Right lung (tissue), 5 donors: ENCODE data around the gene STK33. TPM values are rescaled to one million over a fixed set of nuclear protein-coding genes. Genes with fewer than 3 reads are reported as not detected.
A peak's percentile ranks its signal among the peaks of the same experiment; 100 is the strongest.

Experiments
- DNase-seq, 2 donors: peaks; one replicate each; pipeline ENCODE4 v3.0.0-alpha.2; 2013
- polyA plus RNA-seq, 5 donors: library from polyadenylated mRNA; unstranded; fragments of 120-200 nt; gene quantifications; one replicate each; pipeline versions ENCODE4 v1.2.1 to v1.2.3, GENCODE V29; 2013; ENCODE audit warnings: inconsistent platforms in 1 of 5, low replicate concordance in 1 of 5; ENCODE audit not compliant: insufficient read length in 5 of 5, insufficient read depth in 1 of 5

The STK33 gene
- polyA plus RNA-seq, 5 donors = 21.6 to 29.2 (median 25.2) TPM

DNA sequence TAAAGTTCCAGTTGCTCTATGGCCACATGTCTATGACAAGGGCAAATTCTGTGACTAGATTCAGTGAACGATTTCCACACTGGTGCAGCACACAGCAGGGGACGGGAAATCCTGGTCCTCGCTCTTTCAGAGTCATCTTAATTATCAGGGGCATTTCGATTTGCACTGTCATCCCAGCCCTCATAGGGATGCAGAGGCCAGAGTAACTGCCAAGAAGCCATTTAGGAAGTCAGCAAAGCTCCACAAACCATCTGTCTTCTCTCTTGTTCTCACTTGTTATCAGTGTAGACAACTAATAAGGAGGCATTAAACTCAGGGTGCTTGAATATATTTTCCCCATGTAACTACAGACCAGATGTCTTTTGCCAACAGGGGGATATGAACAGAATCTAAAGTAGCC, 151.7 kb downstream of the STK33 start:
- DNase-seq = peak; percentile 18 to 49

DNA sequence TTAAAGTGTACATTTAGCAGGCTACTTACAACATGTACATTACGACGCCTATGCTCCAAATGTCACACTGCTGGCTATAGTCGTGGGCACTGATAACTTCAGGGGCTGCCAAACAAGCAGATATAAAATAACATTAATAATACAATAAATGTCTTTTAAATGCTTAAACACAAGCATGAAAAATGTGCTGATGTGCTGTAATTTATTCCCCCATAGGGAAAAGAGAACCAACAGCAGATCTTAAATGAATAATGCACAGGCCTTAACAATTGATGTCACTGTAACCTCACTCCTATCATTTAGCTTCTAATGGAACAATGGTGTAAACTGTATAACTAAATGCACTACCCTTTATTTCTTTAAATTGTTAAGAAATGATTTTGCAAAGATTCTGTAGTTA, 153.4 kb downstream of the STK33 start:
- DNase-seq = no peak

GRCh38 chr11:8429483-8429882, 164.5 kb downstream of the STK33 start:
- no peak for DNase-seq

GRCh38 chr11:8426076-8426475, 168.0 kb downstream of the STK33 start:
- DNase-seq = no peak

DNA sequence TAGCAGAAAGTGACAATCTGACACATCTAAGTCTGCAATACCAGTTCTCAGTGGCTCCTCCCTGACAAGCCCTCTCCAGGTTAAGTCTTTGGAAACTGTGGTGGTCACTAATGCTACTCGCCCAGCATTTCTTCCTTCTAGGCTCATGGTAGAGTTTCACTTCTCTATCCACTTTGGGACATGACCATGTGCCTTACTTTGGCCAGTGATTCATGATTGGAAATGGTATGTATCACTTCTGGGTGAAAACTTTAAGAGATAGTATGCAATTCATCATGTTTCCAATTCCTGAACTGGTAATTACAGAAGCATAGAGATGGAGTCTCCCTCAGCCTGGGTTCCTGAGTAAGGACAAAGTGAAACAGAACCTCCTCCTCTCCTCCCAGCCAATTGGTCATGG, 178.8 kb downstream of the STK33 start:
- DNase-seq = no peak

GRCh38 chr11:8408151-8408941, 185.7 kb downstream of the STK33 start:
- no peak for DNase-seq

DNA sequence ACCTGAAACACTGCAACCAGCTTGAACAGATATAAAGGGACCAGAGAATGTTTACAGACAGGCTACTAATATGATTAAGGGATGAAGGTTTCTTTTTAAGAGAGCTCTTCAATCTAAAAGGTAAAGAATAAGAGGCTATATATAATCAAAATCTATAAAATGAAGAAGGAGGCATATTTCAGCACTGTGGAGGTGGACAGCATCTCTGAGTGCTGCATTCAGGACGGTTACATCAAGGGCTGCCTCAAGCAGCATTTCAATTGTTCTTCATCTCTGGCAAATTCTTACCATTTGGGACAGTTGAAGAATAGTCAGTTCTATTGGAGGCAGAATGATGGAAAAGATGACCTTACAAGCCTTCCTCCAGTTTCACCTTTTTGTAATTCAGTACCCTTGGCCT, 190.7 kb downstream of the STK33 start:
- DNase-seq = no peak

DNA sequence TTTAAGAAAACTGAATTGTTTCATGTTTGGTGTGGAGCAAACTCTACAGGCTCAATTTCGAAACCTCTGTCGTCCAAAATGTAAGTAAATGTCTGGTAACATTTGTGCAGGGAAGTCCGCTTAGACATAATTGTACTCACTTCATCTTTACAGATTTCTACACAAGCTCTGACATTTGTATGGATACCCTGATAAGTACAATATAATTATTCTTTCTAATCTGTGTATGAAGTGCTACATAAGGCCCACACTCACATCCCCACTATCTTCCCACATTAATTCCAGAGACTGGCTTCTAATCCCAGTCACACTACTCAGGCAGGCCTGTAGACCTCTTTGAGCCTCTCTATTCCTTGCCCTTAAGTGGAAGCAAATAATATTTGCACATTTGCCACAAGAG, 201.1 kb downstream of the STK33 start:
- peak in 1 of 2 donors; percentile 47 for DNase-seq

GRCh38 chr11:8392166-8392565, 201.9 kb downstream of the STK33 start:
- DNase-seq = no peak

- no peak for DNase-seq
These were observed 203.0 kb downstream of the STK33 start for GRCh38 chr11:8390851-8391612.

- peak; percentile 65 to 81 for DNase-seq
These were observed 204.7 kb downstream of the STK33 start for GRCh38 chr11:8389029-8389996.

GRCh38 chr11:8387693-8388092, 206.3 kb downstream of the STK33 start:
- DNase-seq = no peak

DNA sequence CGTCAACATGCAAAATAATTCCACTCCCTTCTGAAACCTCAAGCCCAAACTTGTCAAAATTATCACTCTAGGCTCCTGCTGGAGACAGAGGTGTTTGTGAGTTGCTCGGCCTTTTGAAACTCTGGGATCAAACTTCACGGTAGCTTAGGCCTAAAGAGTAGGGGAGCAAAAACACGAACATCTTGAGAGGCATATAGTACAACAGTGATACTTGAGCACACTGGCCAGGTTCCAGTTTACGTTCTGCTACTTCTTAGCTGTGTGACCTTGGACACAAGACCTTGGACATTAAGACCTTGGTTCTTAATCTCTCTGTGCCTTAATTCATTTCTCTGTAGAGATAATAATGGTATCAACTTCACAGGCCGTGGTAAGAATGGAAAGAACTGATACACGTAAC, 206.9 kb downstream of the STK33 start:
- DNase-seq = no peak

DNA sequence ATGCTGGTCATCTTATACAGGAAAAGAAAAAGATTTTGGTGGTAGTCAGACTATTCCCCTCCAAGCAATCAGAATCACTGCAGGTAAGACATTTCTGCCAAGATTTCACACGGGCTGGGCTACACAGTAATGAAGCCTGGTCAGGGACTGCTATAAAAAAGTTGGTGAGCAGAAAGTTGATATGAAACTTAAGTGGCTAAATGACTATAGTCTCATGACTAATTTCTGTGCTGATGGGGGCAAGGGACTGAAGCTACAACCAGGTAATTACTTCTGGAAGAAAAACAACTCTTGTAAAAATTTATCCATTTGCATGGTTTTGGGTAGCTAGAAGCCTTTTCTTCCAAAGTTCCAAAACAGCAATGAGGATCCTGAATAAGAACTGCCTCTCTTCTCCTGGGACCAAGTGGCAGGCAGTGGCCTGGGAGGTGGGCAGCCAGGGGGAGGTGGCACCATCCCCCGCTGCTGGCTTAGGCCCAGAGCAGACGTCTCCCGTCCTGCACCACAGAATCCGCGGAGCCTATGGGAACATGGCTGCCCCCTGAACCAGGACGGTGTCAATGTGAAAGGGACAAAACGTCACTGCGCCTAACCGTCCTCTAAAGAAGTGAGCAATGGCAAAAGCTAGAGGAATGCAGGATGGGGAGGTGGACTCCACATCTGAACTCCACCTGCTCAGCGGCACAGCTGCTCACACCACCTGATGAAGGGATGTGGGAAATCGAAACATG, 207.7 kb downstream of the STK33 start:
- DNase-seq = no peak

DNA sequence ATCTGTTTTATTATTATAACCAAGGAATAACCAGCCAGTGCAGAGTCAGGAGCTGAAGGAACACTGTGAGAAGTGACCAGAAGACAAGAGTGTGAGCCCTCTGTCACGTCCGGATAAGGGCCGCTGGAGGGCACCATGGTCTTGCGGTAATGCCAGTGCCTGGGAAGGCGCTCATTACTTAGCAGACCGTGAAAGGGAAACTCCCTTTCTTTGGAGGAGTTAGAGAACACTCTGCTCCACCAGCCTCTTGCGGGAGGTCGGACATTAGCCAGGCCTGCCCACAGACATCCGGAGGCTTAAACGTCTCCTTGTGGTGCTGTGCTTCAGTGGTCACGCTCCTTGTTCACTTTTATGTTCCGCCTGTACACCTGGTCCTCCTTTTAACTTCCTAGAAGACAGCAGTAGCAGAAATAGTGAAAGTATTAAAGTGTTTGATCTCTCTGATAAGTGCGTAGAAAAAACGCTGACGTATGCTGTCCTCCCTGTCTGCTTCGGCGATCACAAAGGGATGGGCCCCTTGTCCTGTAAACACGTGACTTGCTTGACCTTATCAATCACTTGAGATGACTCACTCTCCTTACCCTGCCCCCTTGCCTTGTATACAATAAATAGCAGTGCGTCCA, 209.7 kb downstream of the STK33 start:
- no peak for DNase-seq

GRCh38 chr11:8383627-8384026, 210.4 kb downstream of the STK33 start:
- DNase-seq = no peak

DNA sequence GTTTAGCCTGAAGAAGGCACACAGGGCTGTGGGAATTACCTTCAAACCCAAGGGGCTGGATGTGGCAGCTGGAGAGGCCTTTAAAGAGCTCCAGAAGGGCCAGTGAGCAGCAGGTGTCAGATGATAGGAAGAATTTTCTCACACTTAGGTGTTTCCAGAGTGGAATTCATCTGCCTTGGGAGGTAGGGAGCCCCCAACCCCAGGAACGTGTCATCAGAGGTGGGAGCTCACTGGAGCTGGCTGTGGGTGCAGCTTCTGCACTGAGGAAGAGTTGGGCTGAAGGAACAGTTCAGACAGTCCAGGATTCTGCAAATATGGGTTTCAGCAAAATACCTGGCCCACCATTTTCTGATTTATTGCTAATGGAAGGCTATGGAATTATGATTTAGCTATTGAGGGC, 210.8 kb downstream of the STK33 start:
- DNase-seq = no peak

DNA sequence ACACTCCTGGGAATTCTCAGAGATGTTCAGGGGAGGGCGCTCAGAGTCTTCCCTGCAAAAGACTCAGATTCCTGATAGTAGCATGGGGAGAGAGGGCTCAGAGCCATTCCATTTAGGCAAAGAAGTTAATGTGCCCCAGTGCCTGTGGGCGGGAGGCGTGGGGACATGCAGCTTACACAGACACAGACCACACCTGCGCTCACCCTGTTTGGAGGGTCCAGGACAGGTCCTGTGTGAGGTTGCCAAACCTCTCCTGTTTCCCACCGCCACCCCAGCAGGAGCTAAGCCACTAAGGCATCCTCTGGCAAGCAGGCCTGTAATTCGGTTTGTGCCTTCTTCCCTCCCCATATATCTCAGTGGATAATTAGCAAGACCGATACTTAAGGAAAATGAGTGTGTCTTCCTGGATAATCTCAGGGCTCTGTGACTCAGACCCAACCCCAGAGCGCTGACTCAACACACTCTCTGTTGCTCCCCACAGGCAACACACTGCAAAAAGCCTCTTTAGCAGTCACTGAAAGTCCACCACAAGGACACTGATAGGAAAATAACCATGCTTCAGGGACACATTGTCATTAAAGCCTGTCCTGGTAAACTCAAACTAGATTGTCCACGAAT, 211.5 kb downstream of the STK33 start:
- DNase-seq = no peak

- no peak for DNase-seq
These were observed 212.1 kb downstream of the STK33 start for GRCh38 chr11:8381871-8382396.

GRCh38 chr11:8381343-8381742, 212.7 kb downstream of the STK33 start:
- DNase-seq = no peak
